Glomerular visceral epithelial cell (primary cell): ENCODE measurements around the gene WRAP73.
"Not testable (repeated sequence)": the region's sequence is repeated elsewhere in the genome, so short reads cannot be mapped to it uniquely, and the experiment has no call there.

ENCODE experiments used
- DNase-seq: peaks from one replicate; pipeline ENCODE4 v3.0.0-alpha.2; 2016; ENCODE audit errors: extremely low spot score

WRAP73 gene

GRCh38 chr1:3597599-3597964 is 52.3 kb downstream of the WRAP73 start:
- DNase-seq: no peak

- no peak for DNase-seq
Observed at GRCh38 chr1:3596663-3597598, 53.0 kb downstream of the WRAP73 start.

GRCh38 chr1:3595949-3596348 is 54.0 kb downstream of the WRAP73 start:
- no peak for DNase-seq

- no peak for DNase-seq
Observed at GRCh38 chr1:3594706-3595377, 55.1 kb downstream of the WRAP73 start.

DNA sequence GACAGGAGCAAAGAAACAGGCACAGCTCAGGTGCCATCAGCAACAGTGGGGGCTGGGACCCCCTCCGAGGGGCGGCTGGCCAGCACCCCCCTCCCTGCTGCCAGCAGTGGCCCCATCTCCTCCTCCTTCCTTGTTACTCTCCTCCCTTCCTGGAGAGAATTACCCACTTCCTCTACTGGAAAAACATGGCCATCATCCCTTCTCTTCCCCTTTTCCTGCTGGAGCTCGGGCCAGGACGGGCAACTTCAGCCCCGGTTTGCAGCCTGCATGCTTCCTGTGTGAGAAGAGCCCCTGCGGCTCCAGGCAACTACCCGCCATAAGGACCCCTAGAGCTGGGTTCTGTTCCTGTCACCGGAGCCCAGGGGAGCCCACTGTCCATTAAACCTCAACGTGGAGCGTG is 56.2 kb downstream of the WRAP73 start:
- no peak for DNase-seq

GRCh38 chr1:3593334-3593733 is 56.6 kb downstream of the WRAP73 start:
- DNase-seq: no peak

- no peak for DNase-seq
Observed at GRCh38 chr1:3590951-3591865, 58.7 kb downstream of the WRAP73 start.

DNA sequence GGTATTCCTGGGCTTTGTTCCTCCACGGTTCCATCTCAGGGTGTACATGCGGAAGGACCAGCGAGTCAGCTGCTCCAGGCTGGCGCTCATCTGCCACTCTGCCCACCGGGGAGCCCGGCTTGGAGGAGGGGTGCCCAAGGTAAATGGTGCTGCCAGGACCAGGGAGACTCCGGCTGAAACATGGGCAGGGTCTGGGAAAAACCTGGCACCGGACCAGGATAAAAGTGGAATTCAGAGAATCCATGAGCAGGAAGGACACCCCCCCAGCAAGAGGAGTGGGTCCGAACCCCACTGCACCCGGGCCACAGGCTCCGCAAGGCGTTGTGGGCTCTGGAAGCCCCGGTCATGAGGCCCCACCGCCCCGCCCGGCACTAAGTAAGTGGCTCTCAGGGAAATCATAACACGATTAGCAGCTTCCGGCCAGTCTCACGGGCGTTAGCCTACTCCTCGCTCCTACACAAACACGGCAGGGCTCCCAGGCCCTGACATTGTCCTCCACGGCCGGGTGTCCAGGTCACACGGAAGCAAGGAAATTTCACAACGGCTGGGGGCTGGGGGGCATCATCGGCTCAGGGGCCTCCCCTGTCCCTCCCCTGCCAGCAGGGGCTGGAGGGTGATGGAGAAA is 59.7 kb downstream of the WRAP73 start:
- no peak for DNase-seq

- DNase-seq: no peak
Observed at GRCh38 chr1:3588395-3588794, 61.5 kb downstream of the WRAP73 start.

- DNase-seq: no peak
Observed at GRCh38 chr1:3586986-3587759, 62.7 kb downstream of the WRAP73 start.

DNA sequence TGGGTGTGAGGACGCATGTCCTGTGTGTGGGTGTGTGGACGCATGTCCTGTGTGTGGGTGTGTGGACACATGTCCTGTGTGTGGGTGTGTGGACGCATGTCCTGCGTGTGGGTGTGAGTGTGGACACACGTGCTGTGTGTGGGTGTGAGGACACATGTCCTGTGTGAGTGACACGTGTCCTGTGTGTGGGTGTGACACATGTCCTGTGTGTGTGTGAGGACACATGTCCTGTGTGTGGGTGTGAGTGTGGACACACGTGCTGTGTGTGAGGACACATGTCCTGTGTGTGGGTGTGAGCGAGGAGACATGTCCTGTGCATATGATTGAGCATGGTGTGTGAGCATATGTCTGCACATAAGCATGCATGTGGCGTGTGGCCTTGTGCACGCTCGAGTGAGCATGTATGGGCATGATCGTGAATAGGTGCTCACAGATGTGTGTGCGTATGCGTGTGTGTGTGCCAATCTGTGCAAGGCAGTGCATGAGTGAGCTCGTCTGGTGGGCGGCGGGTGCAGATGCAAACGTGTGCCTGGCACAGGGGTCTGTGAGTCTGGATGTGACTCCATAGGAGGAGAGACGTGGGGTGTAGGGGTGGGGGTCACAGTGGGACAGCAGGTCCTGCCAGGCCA is 63.8 kb downstream of the WRAP73 start:
- DNase-seq: no peak

DNA sequence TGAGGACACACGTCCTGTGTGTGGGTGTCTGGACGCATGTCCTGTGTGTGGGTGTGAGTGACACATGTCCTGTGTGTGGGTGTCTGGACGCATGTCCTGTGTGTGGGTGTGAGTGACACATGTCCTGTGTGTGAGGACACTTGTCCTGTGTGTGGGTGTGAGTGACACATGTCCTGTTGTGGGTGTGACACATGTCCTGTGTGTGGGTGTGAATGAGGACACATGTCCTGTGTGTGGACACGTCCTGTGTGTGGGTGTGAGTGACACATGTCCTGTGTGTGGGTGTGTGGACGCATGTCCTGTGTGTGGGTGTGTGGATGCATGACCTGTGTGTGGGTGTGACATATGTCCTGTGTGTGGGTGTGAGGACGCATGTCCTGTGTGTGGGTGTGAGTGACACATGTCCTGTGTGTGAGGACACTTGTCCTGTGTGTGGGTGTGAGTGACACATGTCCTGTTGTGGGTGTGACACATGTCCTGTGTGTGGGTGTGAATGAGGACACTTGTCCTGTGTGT is 64.5 kb downstream of the WRAP73 start:
- not testable (repeated sequence) for DNase-seq

GRCh38 chr1:3584915-3585314 is 65.0 kb downstream of the WRAP73 start:
- DNase-seq: no peak

- DNase-seq: not testable (repeated sequence)
Observed at GRCh38 chr1:3583751-3584150, 66.2 kb downstream of the WRAP73 start.

DNA sequence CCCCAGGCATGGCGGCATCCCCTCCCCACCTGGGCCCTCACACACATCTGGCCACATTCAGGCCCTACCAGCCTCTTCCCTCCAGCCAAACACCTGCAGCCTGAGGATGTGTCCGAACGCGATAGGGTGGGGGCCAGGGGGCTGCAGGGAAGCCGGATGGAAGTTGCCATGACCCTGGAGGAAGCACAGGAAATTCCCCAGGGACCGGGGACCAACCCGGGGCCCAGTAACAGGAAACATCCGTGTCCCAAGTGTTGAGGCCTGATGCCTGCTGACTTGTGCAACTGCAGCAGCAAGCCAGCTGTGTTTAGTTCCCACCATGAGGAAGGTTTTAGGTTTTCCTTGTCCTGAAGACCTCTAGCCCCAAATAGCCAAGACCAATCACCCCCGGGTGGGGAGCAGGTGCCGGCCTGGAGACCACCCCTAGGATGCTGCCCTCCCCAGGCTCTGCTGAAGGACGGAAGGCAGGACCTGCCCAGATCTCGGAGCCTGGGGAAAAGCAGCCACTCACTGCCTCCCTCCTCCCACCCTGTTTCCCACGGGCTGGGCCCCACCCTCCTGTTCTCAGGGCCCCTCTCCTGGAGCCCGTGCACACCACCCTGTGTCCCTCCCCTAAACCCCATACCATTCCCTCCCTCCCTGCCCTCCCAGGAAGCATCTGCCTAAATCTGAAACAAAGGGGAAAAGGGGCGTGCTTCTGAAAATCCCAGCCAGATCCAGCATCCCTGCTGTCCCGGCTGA is 68.4 kb downstream of the WRAP73 start:
- no peak for DNase-seq
